Tibial artery (tissue), 4 donors: ENCODE results near the gene MAD1L1.

Experiments
- DNase-seq, 2 donors: peaks; one replicate each; pipeline ENCODE4 v3.0.0-alpha.2; 2019
- H3K27ac ChIP-seq, 2 donors: fragments of 200-600 bp; sonication (generic) in 1 of 2; 1 replicate in 1 of 2; 2 replicates in 1 of 2; pipeline ENCODE4 v1.5.1; 2018 to 2019; ENCODE audit warnings: mild to moderate bottlenecking in 1 of 2
- H3K27me3 ChIP-seq, 2 donors: fragments of 200-600 bp; sonication (generic) in 1 of 2; one replicate each; pipeline versions ENCODE4 v1.5.1 to v1.6.0; 2016 to 2019
- H3K36me3 ChIP-seq, 3 donors: fragments of 200-600 bp; sonication (generic) in 2 of 3; one replicate each; pipeline ENCODE4 v1.5.1; 2016 to 2019; ENCODE audit warnings: mild to moderate bottlenecking in 2 of 3
- H3K4me1 ChIP-seq, 4 donors: fragments of 200-600 bp; sonication (generic) in 2 of 4; 1 replicate in 3 of 4; 2 replicates in 1 of 4; pipeline ENCODE4 v1.5.1; 2016 to 2019
- H3K4me3 ChIP-seq, 2 donors: fragments of 200-600 bp; sonication (generic) in 1 of 2; 1 replicate in 1 of 2; 2 replicates in 1 of 2; pipeline ENCODE4 v1.5.1; 2018 to 2019; ENCODE audit warnings: mild to moderate bottlenecking in 2 of 2
- H3K9me3 ChIP-seq, 3 donors: fragments of 200-600 bp; sonication (generic) in 1 of 3; one replicate each; pipeline ENCODE4 v1.5.1; 2016 to 2019
- intact Hi-C: fragments of 100-400 bp; cut with DNase I; formaldehyde crosslinking; loops from one replicate; pipeline ENCODE4 v1.15.0; 2023; ENCODE audit warnings: low total_unique reads
- TF ChIP-seq, protein P1 (sequence below), 2 experiments: fragments of 200-600 bp in 1 of 2; fragments of 450-650 bp in 1 of 2; IDR thresholded peaks; one replicate each; pipeline ENCODE4 v1.5.1; 2017 to 2019; ENCODE audit warnings: antibody characterized with exemption in 2 of 2, mild to moderate bottlenecking in 1 of 2, moderate library complexity in 1 of 2

Gene MAD1L1

GRCh38 chr7:2106440-2106839 lies 126.3 kb downstream of the MAD1L1 start:
- Histone ChIP-seq H3K27ac (no peak overlapping the region), H3K4me1 (peaks cover 7 to 35% (median 16%) of the 10 kb centered on the region in 4 donors)

DNA sequence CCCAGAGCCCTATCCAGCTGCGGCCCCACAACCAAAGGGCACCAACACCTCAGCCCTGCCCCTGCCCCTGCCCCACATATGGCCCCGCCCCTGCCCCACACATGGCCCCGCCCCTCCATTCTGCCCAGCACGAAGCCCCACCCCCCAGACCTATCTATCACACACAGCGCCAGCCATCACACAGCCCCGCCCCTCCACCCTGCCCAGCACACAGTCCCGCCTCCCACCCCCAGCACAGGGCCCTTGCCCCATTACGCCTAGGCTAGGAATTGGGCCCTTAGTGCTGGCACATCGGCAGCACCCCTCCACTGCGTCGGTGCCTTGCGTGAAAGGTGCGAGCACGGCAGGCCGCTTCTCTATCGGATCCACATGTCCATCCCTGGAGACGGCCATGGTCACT lies 126.8 kb downstream of the MAD1L1 start:
- Histone ChIP-seq H3K36me3 (no peaks in the 10 kb centered on the region), H3K27me3 (no peaks in the 10 kb centered on the region), H3K9me3 (no peaks in the 10 kb centered on the region), H3K4me3 (no peak overlapping the region), H3K4me1 (peaks cover 7 to 35% (median 16%) of the 10 kb centered on the region in 4 donors), H3K27ac (no peak overlapping the region)
- intact Hi-C loops, result no loop called here
- no peak for DNase-seq
- TF ChIP-seq, protein P1, sequence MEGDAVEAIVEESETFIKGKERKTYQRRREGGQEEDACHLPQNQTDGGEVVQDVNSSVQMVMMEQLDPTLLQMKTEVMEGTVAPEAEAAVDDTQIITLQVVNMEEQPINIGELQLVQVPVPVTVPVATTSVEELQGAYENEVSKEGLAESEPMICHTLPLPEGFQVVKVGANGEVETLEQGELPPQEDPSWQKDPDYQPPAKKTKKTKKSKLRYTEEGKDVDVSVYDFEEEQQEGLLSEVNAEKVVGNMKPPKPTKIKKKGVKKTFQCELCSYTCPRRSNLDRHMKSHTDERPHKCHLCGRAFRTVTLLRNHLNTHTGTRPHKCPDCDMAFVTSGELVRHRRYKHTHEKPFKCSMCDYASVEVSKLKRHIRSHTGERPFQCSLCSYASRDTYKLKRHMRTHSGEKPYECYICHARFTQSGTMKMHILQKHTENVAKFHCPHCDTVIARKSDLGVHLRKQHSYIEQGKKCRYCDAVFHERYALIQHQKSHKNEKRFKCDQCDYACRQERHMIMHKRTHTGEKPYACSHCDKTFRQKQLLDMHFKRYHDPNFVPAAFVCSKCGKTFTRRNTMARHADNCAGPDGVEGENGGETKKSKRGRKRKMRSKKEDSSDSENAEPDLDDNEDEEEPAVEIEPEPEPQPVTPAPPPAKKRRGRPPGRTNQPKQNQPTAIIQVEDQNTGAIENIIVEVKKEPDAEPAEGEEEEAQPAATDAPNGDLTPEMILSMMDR (IDR thresholded peaks at IDR 0.05), result no peak

More at GRCh38 chr7:2106440-2106839, 126.3 kb downstream of the MAD1L1 start:
- no peak for DNase-seq
- H3K36me3 ChIP-seq, result no peaks in the 10 kb centered on the region
- H3K9me3 ChIP-seq, result no peaks in the 10 kb centered on the region
- intact Hi-C loops, result no loop called here
- H3K27me3 ChIP-seq, result no peaks in the 10 kb centered on the region
- TF ChIP-seq, protein P1 (IDR thresholded peaks at IDR 0.05), result no peak
- H3K4me3 ChIP-seq, result no peak overlapping the region

GRCh38 chr7:2105280-2105679 lies 127.5 kb downstream of the MAD1L1 start:
- peaks cover 6 to 33% (median 16%) of the 10 kb centered on the region in 4 donors for H3K4me1 ChIP-seq
- TF ChIP-seq, protein P1 (IDR thresholded peaks at IDR 0.05), result no peak
- no peaks in the 10 kb centered on the region for H3K27me3 ChIP-seq
- H3K36me3 ChIP-seq, result no peaks in the 10 kb centered on the region
- DNase-seq, result no peak
- no peaks in the 10 kb centered on the region for H3K9me3 ChIP-seq
- intact Hi-C loops, result no loop called here
- H3K4me3 ChIP-seq, result no peak overlapping the region
- H3K27ac ChIP-seq, result no peak overlapping the region

DNA sequence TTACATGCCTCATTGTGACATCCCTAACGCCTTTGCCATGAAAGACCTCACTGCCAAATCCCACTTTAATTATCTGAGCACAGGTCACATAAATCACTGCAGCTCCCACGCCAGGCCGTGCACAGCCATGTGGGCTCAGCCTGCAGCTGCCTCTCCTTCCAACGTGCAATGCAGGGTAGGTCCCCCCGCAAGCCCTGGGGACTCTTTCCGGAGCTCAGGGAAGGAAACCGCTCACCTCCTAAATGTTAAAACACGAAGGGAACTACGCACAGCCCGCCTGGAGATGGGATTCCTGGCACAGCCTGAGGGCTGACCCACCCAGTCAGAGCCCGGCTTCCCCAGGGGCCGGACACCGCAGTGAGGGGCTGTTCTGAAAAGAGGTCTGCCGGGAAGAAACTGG lies 128.0 kb downstream of the MAD1L1 start:
- Histone ChIP-seq H3K4me3 (no peak overlapping the region), H3K9me3 (no peaks in the 10 kb centered on the region), H3K27ac (no peak overlapping the region), H3K36me3 (no peaks in the 10 kb centered on the region), H3K4me1 (peaks cover 0 to 27% (median 16%) of the 10 kb centered on the region in 4 donors), H3K27me3 (no peaks in the 10 kb centered on the region)
- intact Hi-C loops, result no loop called here
- DNase-seq, result no peak
- TF ChIP-seq, protein P1 (IDR thresholded peaks at IDR 0.05), result no peak

DNA sequence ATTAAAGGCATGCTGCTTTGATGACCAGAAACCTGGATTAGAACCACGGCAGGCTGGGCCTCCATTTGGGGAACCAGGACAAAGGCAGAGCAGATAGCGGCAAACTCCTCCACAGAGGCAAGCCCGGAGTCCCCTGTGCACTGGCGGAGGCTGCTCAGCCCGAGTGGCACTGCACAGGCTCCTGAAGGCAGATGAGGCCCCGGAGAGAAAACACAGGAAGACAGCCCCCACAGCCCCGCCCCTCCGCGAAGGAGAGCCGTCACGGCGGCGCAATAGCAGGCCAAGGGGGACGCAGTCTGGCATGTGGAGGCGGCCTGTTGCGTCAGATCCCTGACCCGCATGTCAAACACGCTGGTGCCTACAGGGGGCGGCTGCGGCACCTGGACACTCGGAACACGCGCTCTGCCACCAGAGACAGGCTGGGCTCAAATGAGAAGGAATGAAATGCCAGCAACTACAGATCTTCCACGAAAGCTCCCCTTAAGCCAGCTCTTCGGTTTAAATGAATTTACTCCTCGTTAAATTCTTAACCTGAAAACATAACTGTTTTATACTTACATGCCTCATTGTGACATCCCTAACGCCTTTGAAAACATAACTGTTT lies 128.5 kb downstream of the MAD1L1 start:
- Histone ChIP-seq H3K27ac (no peak overlapping the region), H3K9me3 (no peaks in the 10 kb centered on the region), H3K27me3 (no peaks in the 10 kb centered on the region), H3K4me3 (peak overlapping the region in 1 of 2 donors; percentile 21), H3K36me3 (no peaks in the 10 kb centered on the region), H3K4me1 (peaks cover 0 to 22% (median 15%) of the 10 kb centered on the region in 4 donors)
- peak; percentile 86 to 91 for DNase-seq
- TF ChIP-seq, protein P1 (IDR thresholded peaks at IDR 0.05), result peak; percentile 65 to 68
- intact Hi-C loops, result no loop called here
